NOMO-1 treated with dmso at 0.1 percent for 144 hours (cell line): ENCODE data around the gene RABGGTA.

Experiments used
- DNase-seq: peaks from one replicate; lab custom pipeline; 2025; ENCODE audit not compliant: unreplicated experiment; lab: John Stamatoyannopoulos, UW

Gene RABGGTA

GRCh38 chr14:24307156-24307574 is 35.8 kb upstream of the RABGGTA start:
- DNase-seq = no peak

DNA sequence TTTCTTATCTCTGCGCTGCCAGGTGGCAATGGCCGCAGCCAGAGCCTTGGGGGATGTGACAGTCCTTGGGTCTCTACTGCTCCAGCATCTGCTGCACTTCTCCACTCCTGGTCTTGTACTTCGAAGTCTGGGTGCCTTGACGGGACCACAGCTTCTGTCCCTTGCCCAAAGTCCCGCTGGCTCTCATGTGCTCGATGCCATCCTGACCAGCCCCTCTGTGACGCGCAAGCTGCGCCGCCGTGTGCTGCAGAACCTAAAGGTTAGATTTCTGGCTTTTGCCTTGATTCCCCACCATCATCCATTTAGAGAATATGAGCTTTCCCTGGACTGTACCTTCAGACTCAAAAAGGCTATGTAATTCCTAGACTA is 32.6 kb upstream of the RABGGTA start:
- no peak for DNase-seq

GRCh38 chr14:24300326-24300980 is 29.1 kb upstream of the RABGGTA start:
- DNase-seq = no peak

DNA sequence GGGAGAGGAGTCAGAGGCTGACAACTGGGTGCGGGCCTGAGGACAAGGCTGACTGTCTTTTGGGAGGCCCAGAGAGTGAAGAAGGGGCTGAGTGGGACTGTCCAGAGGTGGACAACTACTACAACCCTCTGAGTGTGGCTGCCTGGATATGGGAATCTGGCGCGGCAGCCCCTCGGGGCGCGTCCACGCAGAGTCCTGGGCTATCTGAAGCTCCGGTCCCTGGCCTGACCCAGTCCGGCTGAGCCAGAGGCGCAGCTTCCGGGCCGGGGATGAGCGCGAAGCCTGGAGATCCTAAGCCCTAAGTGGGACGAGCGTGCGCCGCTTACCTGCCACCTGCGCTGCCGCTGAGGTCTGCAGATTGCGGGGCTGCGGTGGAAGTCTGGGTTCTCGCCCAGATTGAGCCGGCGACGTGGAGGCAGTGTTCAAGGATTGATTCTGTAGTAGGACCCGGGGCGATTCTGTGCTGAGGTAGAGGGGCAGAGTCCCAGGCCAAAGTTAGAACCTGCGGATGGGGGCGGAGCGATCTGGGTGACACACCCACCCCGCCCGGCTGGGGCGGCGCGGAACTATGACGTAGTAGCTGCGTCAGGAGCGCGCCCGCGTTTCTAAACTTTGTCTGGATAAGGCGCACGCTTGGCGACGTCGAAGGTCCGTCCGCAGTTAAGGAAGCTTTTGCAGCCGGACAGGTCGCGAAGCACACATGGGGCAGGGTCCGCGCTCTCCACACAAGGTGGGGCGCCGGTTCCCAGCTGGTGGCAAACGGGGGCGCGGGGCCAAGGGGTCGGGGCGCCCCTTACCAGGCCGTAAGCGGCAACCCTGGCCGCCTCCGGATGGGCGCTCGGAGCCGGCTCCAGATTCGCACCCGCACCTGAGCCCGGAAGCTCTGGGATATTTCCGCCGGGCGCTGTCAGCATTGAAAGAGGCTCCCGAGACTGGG is 28.1 kb upstream of the RABGGTA start, which contains the start of the genes DHRS1 and NOP9:
DHRS1 (minus strand) TSS at position 526 of the 937 bp plus-strand sequence. CDS start 674 bp downstream, outside the sequence.
NOP9 (plus strand) TSS at position 596 of the 937 bp plus-strand sequence; CDS start at position 701, 105 bp downstream.
- DNase-seq = peak; percentile 73

DNA sequence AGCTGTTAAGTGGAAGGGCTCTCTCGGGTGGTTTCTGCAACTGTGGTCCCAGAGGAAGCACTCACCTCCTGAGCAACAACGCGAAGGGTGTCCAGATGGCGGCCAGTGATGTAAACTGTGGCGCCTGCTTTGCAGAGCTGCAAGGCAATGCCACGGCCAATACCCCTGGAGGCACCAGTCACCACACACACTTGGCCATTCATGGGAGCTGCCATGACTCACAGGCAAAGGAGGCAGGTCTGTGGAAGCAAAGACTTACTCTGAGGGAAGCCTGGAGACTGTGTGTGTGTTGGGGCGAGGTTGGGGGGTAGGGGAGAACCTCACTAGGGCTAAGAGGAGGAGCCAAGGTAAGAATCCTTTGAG is 27.5 kb upstream of the RABGGTA start:
- DNase-seq = no peak

DNA sequence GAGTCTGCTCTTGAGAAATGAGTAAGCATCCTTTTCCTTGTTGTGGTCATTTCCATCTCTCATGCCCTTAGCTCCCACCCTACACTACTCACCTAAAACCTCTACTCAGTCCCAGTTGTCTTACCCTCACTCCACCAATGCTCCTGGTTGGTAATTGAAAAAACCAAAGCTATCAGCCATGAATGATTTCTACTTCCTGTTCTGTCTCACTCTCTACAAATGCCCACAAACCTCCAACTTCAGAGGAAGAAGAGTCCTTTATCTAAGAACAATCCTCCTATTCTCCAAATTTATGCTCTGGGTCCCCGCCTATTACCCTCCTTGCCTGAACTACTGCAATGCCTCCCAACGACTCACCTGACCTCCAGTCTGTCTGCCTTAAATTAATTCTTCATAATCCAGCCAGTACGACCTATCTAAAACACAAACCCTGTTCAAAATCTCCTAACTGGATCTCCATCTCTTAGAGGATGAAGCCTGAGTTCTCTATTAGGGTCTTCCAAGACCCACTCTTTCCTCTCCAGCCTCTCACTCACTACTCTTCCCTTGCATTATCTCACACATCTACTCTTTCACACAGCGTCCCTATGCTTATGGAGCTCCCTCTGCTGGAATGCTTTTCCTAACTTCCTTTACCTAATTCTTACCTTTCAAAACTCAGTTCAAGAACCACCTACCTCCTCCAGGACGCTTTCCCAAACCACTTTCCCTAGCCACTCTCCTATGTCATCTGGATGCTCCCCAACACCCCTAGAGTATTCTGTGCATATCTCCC is 26.0 kb upstream of the RABGGTA start:
- DNase-seq = no peak

DNA sequence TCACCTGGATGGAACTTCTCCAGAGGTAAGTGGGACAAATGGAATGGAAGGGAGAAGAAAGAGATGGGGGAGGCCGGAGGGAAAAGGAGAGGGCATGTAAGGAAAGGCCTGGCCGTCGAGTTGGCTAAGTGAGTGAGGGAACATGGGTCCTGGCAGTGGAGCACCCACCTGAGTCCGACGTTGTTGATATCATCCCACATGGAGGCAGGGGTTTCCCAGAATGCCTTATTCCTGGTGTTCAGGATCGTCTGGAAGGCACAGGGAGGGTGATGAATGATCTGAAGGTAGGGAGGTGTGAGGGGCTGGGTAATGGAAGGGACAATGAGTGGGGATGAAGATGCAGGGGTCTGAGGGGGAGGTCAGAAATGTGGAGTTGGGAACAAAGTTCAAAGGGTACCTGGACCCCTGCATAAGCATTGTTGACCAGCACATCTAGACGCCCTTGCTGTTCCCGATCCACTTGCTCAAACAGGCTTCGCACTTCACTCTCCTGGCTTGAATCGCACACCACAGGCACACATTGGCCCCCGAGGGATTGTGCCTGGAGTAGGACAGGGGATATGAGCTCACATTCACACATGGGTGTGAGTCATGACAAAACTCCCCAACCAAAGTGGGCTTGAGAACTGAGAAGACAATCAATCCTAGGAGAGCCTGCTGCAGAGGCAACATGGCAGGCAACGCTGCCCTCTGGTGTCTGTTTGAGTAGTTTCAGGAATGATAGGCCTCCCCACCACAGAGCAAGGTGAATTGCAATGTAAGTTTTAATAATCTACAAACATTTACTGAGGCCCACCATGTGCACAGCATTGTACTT is 25.2 kb upstream of the RABGGTA start:
- DNase-seq = peak; percentile 42

- no peak for DNase-seq
Observed at GRCh38 chr14:24293525-24293924, 22.1 kb upstream of the RABGGTA start.

- no peak for DNase-seq
Observed at GRCh38 chr14:24292118-24292807, 20.9 kb upstream of the RABGGTA start.

GRCh38 chr14:24291446-24292117 is 20.2 kb upstream of the RABGGTA start:
- DNase-seq = no peak

DNA sequence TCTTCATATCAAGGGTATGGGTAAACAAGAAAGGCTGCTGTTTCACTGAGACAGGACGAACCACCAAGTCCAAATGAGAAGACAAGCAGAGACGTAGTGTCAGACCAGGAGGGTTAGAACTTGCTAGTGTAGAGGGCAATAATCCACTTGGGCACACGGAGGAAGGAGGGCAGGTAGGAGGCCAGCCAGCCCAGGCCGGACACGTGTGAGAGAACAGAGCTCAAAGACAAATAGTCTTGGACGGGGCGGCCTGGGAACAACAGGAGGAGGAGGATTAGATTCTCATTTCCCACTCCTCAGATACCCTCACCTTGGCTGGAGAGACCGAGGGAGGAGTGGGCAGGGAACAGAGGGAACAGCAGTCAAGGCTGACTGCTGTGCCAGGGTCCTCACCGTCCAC is 19.3 kb upstream of the RABGGTA start:
- DNase-seq = no peak

GRCh38 chr14:24289649-24290280 is 18.4 kb upstream of the RABGGTA start:
- DNase-seq = no peak

- DNase-seq = no peak
Observed at GRCh38 chr14:24286996-24287395, 15.6 kb upstream of the RABGGTA start.

GRCh38 chr14:24285351-24285750 is 14.0 kb upstream of the RABGGTA start:
- DNase-seq = no peak

- DNase-seq = no peak
Observed at GRCh38 chr14:24284501-24285035, 13.2 kb upstream of the RABGGTA start.

- DNase-seq = no peak
Observed at GRCh38 chr14:24283796-24284460, 12.5 kb upstream of the RABGGTA start.

- no peak for DNase-seq
Observed at GRCh38 chr14:24282736-24283135, 11.3 kb upstream of the RABGGTA start.

DNA sequence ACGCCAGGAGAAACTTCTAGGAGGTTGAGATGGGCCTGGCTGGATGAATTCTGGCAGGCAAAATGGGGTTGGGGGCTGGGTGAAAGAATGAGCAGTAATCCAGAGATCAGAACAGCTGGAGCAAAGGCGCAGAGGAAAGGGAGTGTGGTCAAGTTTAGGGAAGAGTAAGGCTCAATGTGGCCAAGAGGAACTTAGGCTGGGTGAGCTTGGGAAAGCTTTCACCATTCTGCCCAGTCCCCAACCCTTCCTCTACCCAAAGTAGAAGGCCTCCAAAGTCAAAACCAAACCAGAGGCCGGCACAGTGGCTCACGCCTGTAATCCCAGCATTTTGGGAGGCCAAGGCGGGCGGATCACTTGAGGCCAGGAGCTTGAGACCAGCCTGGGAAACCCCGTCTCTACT is 10.2 kb upstream of the RABGGTA start:
- no peak for DNase-seq
